HCT116 (cell line): Measurements from ENCODE around the gene NLRP6. TPM values are rescaled to one million over a fixed set of nuclear protein-coding genes. Genes with fewer than 3 reads are reported as not detected.

ENCODE experiments used
- ATAC-seq: fragments of 200-7000 bp; cut with Tn5 transposase; 2 replicates; pipeline ENCODE4 v1.9.1; 2020; ENCODE audit warnings: mild to moderate bottlenecking, moderate library complexity
- BruUV-seq: library from RNA; stranded (reverse); fragments of 400-500 nt; replicated peaks from 2 replicates; lab custom pipeline; 2021; lab: Mats Ljungman, UMichigan
- CTCF ChIA-PET: fragments of 300-600 bp; sonication (Branson Sonifier 250); formaldehyde crosslinking; loops from one replicate; lab custom pipeline; 2021; ENCODE audit warnings: antibody characterized with exemption; lab: Charles Lee
- POLR2A ChIA-PET: fragments of 300-600, 350-600 bp; sonication (Branson Sonifier 250); formaldehyde crosslinking; loops from one replicate; lab custom pipeline; 2021; ENCODE audit warnings: antibody characterized with exemption; lab: Charles Lee
- RAD21 ChIA-PET, 2 experiments: fragments of 300-600 bp; sonication (Branson Sonifier 250); formaldehyde crosslinking; loops; one replicate each; lab custom pipeline; 2023; ENCODE audit warnings: low total read pairs in 2 of 2; ENCODE audit not compliant: uncharacterized antibody in 2 of 2, unreplicated experiment in 2 of 2, low non-redundant PET in 1 of 2; lab: Charles Lee
- DNase-seq: peaks from one replicate; pipeline ENCODE4 v3.0.0-alpha.2; 2010; ENCODE audit warnings: low read depth, low spot score
- H2AFZ ChIP-seq: fragments of 200-600 bp; shearing (Covaris generic), sonication (generic); 2 replicates; pipeline ENCODE4 v1.6.1; 2017; ENCODE audit warnings: low read depth, mixed run types, mixed read lengths, antibody characterized with exemption, low read length; ENCODE audit not compliant: poor library complexity, severe bottlenecking
- H3K27ac ChIP-seq: 2 replicates; pipeline ENCODE4 v1.5.1; 2012; ENCODE audit warnings: low read depth, low read length
- H3K27me3 ChIP-seq: fragments of 200-600 bp; sonication (generic); 2 replicates; pipeline ENCODE4 v1.6.1; 2016; ENCODE audit warnings: mixed run types, low read length, mixed read lengths; ENCODE audit not compliant: insufficient read depth
- H3K36me3 ChIP-seq, 2 experiments: fragments of 200-500 bp in 1 of 2; fragments of 200-600 bp in 1 of 2; sonication (Bioruptor generic) in 1 of 2; sonication (generic) in 1 of 2; 2 replicates each; pipeline versions ENCODE4 v1.5.1 to v1.6.1; 2014 to 2016; ENCODE audit warnings: low read length in 2 of 2, inconsistent platforms in 1 of 2, mixed read lengths in 1 of 2, mixed run types in 1 of 2; ENCODE audit not compliant: insufficient read depth in 2 of 2, control insufficient read depth in 1 of 2
- H3K4me1 ChIP-seq, 2 experiments: fragments of 200-600 bp in 1 of 2; sonication (generic) in 1 of 2; 2 replicates each; pipeline versions ENCODE4 v1.5.1 to v1.6.1; 2012 to 2017; ENCODE audit warnings: low read length in 2 of 2, inconsistent platforms in 1 of 2, mild to moderate bottlenecking in 1 of 2, mixed read lengths in 1 of 2, mixed run types in 1 of 2, moderate library complexity in 1 of 2; ENCODE audit not compliant: insufficient read depth in 2 of 2, control insufficient read depth in 1 of 2
- H3K4me2 ChIP-seq: fragments of 200-600 bp; sonication (generic); 2 replicates; pipeline ENCODE4 v1.6.1; 2017; ENCODE audit warnings: mixed run types, low read length, mixed read lengths
- H3K4me3 ChIP-seq, 2 experiments: fragments of 200-600 bp in 1 of 2; sonication (generic) in 1 of 2; replicated peaks in 1 of 2; 2 replicates each; pipeline ENCODE4 v1.5.1; 2011 to 2016; ENCODE audit warnings: low read length in 2 of 2, control low read depth in 1 of 2, low read depth in 1 of 2, mild to moderate bottlenecking in 1 of 2, mixed read lengths in 1 of 2, mixed run types in 1 of 2
- H3K79me2 ChIP-seq: fragments of 200-600 bp; sonication (generic); 2 replicates; pipeline ENCODE4 v1.6.1; 2017; ENCODE audit warnings: mild to moderate bottlenecking, mixed run types, low read length, moderate library complexity, mixed read lengths; ENCODE audit not compliant: insufficient read depth
- H3K9ac ChIP-seq: fragments of 200-600 bp; sonication (generic); 2 replicates; pipeline ENCODE4 v1.6.1; 2016; ENCODE audit warnings: low read length, mixed read lengths
- H3K9me2 ChIP-seq: fragments of 200-600 bp; sonication (generic), shearing (Covaris generic); 2 replicates; pipeline ENCODE4 v1.6.1; 2017; ENCODE audit warnings: mixed run types, mild to moderate bottlenecking, moderate library complexity; ENCODE audit not compliant: insufficient read depth
- H3K9me3 ChIP-seq, 2 experiments: fragments of 200-500 bp in 1 of 2; fragments of 200-600 bp in 1 of 2; sonication (Bioruptor generic) in 1 of 2; sonication (generic) in 1 of 2; 2 replicates each; pipeline ENCODE4 v1.6.1; 2014 to 2017; ENCODE audit warnings: low read length in 2 of 2, mixed read lengths in 2 of 2, inconsistent platforms in 1 of 2, low read depth in 1 of 2, mild to moderate bottlenecking in 1 of 2, mixed run types in 1 of 2, moderate library complexity in 1 of 2; ENCODE audit not compliant: control insufficient read depth in 1 of 2, insufficient read depth in 1 of 2
- H4K20me1 ChIP-seq: fragments of 200-600 bp; sonication (generic), shearing (Covaris generic); 2 replicates; pipeline ENCODE4 v1.6.1; 2017; ENCODE audit warnings: mixed run types, mild to moderate bottlenecking, moderate library complexity; ENCODE audit not compliant: insufficient read depth
- CBX3 ChIP-seq: IDR thresholded peaks from 2 replicates; pipeline ENCODE4 v1.6.1; 2012; ENCODE audit warnings: low read depth
- EGR1 ChIP-seq: IDR thresholded peaks from 2 replicates; pipeline ENCODE4 v1.6.1; 2012; ENCODE audit warnings: low read depth
- POLR2AphosphoS5 ChIP-seq: IDR thresholded peaks from 2 replicates; pipeline ENCODE4 v1.6.1; 2011; ENCODE audit warnings: mild to moderate bottlenecking, low read depth, low read length, moderate library complexity
- RAD21 ChIP-seq: IDR thresholded peaks from 2 replicates; pipeline ENCODE4 v1.6.1; 2012; ENCODE audit warnings: low read depth, mild to moderate bottlenecking
- TCF7L2 ChIP-seq: IDR thresholded peaks from 2 replicates; pipeline ENCODE4 v1.7.0; 2011; ENCODE audit warnings: borderline replicate concordance, inconsistent platforms; ENCODE audit not compliant: insufficient read depth, insufficient read length; ENCODE audit errors: extremely low read depth
- YY1 ChIP-seq: IDR thresholded peaks from 2 replicates; pipeline ENCODE4 v1.6.1; 2011; ENCODE audit warnings: low read length, low read depth, moderate library complexity, mild to moderate bottlenecking; ENCODE audit not compliant: insufficient replicate concordance; ENCODE audit errors: extremely low read depth
- ZNF274 ChIP-seq: fragments of 200-500 bp; sonication (Bioruptor generic); IDR thresholded peaks from 2 replicates; pipeline ENCODE4 v1.6.1; 2014; ENCODE audit warnings: mild to moderate bottlenecking, low read depth, low read length, inconsistent platforms
- intact Hi-C: fragments of 100-400 bp; cut with micrococcal nuclease; formaldehyde crosslinking; loops from 2 replicates; pipeline ENCODE4 v1.10.0; 2022
- total RNA-seq: library from RNA; stranded (reverse); gene quantifications from one replicate; pipeline ENCODE4 v1.2.1, GENCODE V29; 2021; ENCODE audit not compliant: unreplicated experiment
- TF ChIP-seq, protein P1 (sequence below): IDR thresholded peaks from 2 replicates; pipeline ENCODE4 v1.6.1; 2012; ENCODE audit warnings: low read depth
- TF ChIP-seq, protein P2 (sequence below), 3 experiments: fragments of 200-600 bp in 1 of 3; sonication (generic) in 1 of 3; IDR thresholded peaks in 2 of 3; conservative IDR thresholded peaks in 1 of 3; 2 replicates each; pipeline ENCODE4 v1.5.1; 2012 to 2017; ENCODE audit warnings: low read depth in 2 of 3, low read length in 2 of 3, antibody characterized with exemption in 1 of 3, borderline replicate concordance in 1 of 3, control low read depth in 1 of 3, mild to moderate bottlenecking in 1 of 3, mixed read lengths in 1 of 3, mixed run types in 1 of 3, moderate library complexity in 1 of 3; ENCODE audit not compliant: insufficient read depth in 1 of 3

The NLRP6 gene
- total RNA-seq, 1 experiment from 2014 or later: not detected

DNA sequence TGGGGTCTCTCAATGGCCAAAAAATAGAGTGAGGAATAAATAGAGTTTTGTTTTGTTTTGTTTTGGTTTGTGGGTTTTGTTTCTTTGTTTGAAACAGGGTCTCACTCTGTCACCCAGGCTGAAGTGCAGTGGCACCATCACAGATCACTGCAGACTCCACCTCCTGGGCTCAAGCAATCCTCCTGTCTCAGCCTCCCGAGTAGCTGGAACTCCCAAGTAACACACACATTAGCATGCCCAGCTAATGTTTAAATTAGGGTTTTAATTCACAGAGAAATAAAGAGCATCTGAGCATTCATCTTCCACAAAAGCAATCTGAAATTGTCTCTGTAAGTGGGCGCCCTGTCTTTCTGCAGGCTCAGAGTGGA is 51.7 kb downstream of the NLRP6 start:
- Histone ChIP-seq H3K79me2 (no peaks in the 10 kb centered on the region), H3K36me3 (no peaks in the 10 kb centered on the region), H3K9ac (no peak overlapping the region), H3K9me2 (no peaks in the 10 kb centered on the region), H3K4me2 (no peak overlapping the region), H2AFZ (no peak overlapping the region), H3K9me3 (no peaks in the 10 kb centered on the region; a peak in 1 of 4 replicates), H3K27me3 (no peaks in the 10 kb centered on the region), H3K4me3 (no peak overlapping the region), H3K27ac (no peak overlapping the region), H4K20me1 (no peaks in the 10 kb centered on the region), H3K4me1 (peaks cover 0 to 7% of the 10 kb centered on the region in 2 experiments; a peak in 2 of 4 replicates)
- BruUV-seq: no TSS peak
- ATAC-seq: no peak
- intact Hi-C loops: no loop called here
- ChIA-PET RAD21 (no interaction called here), CTCF (no interaction called here), POLR2A (no interaction called here)
- TF ChIP-seq, protein P1, sequence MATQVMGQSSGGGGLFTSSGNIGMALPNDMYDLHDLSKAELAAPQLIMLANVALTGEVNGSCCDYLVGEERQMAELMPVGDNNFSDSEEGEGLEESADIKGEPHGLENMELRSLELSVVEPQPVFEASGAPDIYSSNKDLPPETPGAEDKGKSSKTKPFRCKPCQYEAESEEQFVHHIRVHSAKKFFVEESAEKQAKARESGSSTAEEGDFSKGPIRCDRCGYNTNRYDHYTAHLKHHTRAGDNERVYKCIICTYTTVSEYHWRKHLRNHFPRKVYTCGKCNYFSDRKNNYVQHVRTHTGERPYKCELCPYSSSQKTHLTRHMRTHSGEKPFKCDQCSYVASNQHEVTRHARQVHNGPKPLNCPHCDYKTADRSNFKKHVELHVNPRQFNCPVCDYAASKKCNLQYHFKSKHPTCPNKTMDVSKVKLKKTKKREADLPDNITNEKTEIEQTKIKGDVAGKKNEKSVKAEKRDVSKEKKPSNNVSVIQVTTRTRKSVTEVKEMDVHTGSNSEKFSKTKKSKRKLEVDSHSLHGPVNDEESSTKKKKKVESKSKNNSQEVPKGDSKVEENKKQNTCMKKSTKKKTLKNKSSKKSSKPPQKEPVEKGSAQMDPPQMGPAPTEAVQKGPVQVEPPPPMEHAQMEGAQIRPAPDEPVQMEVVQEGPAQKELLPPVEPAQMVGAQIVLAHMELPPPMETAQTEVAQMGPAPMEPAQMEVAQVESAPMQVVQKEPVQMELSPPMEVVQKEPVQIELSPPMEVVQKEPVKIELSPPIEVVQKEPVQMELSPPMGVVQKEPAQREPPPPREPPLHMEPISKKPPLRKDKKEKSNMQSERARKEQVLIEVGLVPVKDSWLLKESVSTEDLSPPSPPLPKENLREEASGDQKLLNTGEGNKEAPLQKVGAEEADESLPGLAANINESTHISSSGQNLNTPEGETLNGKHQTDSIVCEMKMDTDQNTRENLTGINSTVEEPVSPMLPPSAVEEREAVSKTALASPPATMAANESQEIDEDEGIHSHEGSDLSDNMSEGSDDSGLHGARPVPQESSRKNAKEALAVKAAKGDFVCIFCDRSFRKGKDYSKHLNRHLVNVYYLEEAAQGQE: no peak
- TF ChIP-seq YY1 (no peak), ZNF274 (no peak), EGR1 (no peak), POLR2AphosphoS5 (no peak), CBX3 (no peak), TCF7L2 (no peak), RAD21 (no peak)
- TF ChIP-seq, protein P2, sequence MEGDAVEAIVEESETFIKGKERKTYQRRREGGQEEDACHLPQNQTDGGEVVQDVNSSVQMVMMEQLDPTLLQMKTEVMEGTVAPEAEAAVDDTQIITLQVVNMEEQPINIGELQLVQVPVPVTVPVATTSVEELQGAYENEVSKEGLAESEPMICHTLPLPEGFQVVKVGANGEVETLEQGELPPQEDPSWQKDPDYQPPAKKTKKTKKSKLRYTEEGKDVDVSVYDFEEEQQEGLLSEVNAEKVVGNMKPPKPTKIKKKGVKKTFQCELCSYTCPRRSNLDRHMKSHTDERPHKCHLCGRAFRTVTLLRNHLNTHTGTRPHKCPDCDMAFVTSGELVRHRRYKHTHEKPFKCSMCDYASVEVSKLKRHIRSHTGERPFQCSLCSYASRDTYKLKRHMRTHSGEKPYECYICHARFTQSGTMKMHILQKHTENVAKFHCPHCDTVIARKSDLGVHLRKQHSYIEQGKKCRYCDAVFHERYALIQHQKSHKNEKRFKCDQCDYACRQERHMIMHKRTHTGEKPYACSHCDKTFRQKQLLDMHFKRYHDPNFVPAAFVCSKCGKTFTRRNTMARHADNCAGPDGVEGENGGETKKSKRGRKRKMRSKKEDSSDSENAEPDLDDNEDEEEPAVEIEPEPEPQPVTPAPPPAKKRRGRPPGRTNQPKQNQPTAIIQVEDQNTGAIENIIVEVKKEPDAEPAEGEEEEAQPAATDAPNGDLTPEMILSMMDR (IDR thresholded peaks at IDR 0.05 in 2 of 3, conservative IDR thresholded peaks at IDR 0.05 in 1 of 3; ENCODE audit: borderline replicate concordance in 1 of 3, insufficient read depth in 1 of 3, low read depth in 2 of 3, low read length in 2 of 3): no peak
- no peak for DNase-seq
